ENCODE results near the gene TSPYL6. TPM values are rescaled to one million over a fixed set of nuclear protein-coding genes. Genes with fewer than 3 reads are reported as not detected.

The TSPYL6 gene
- total RNA-seq, 4 donors from 2014 or later = 0.18 TPM; not detected in 3

GRCh38 chr2:54213082-54213481, 42.9 kb downstream of the TSPYL6 start:
- Histone ChIP-seq H3K4me1 (peaks cover 0 to 7% of the 10 kb centered on the region in 2 donors), H3K4me3 (no peak overlapping the region), H3K27me3 (no peaks in the 10 kb centered on the region), H3K9me3 (peaks cover 0 to 13% of the 10 kb centered on the region in 2 donors), H3K27ac (no peak overlapping the region), H3K36me3 (no peaks in the 10 kb centered on the region)
- no peak for DNase-seq
- intact Hi-C loops (cut with DNase I; ENCODE audit: low total_unique reads) = no loop called here
- TF ChIP-seq POLR2A (IDR thresholded peaks at IDR 0.05) = no peak
- no peak for TF ChIP-seq CTCF (IDR thresholded peaks at IDR 0.05)

GRCh38 chr2:54212456-54212855, 43.6 kb downstream of the TSPYL6 start:
- no peak overlapping the region for H3K4me3 ChIP-seq
- peaks cover 0 to 7% of the 10 kb centered on the region in 2 donors for H3K4me1 ChIP-seq
- intact Hi-C loops (cut with DNase I; ENCODE audit: low total_unique reads) = no loop called here
- DNase-seq = no peak
- no peaks in the 10 kb centered on the region for H3K27me3 ChIP-seq
- peaks cover 0 to 13% of the 10 kb centered on the region in 2 donors for H3K9me3 ChIP-seq
- H3K36me3 ChIP-seq = no peaks in the 10 kb centered on the region
- H3K27ac ChIP-seq = no peak overlapping the region
- TF ChIP-seq POLR2A (IDR thresholded peaks at IDR 0.05) (no peak), CTCF (IDR thresholded peaks at IDR 0.05) (no peak)

GRCh38 chr2:54209379-54209778, 46.6 kb downstream of the TSPYL6 start:
- no peaks in the 10 kb centered on the region for H3K27me3 ChIP-seq
- TF ChIP-seq POLR2A (IDR thresholded peaks at IDR 0.05) (no peak), CTCF (IDR thresholded peaks at IDR 0.05) (no peak)
- intact Hi-C loops (cut with DNase I; ENCODE audit: low total_unique reads) = no loop called here
- no peaks in the 10 kb centered on the region for H3K36me3 ChIP-seq
- H3K27ac ChIP-seq = peak overlapping the region in 1 of 2 donors; percentile 73
- peaks cover 0 to 3% of the 10 kb centered on the region in 2 donors for H3K9me3 ChIP-seq
- peaks cover 0 to 7% of the 10 kb centered on the region in 2 donors for H3K4me1 ChIP-seq
- H3K4me3 ChIP-seq = no peak overlapping the region
- no peak for DNase-seq

GRCh38 chr2:54208364-54209240, 47.4 kb downstream of the TSPYL6 start:
- Histone ChIP-seq H3K4me1 (peaks cover 0 to 7% of the 10 kb centered on the region in 2 donors), H3K27me3 (no peaks in the 10 kb centered on the region), H3K4me3 (no peak overlapping the region), H3K9me3 (no peaks in the 10 kb centered on the region), H3K27ac (peak overlapping the region; percentile 42 to 73), H3K36me3 (no peaks in the 10 kb centered on the region)
- intact Hi-C loops (cut with DNase I; ENCODE audit: low total_unique reads) = no loop called here
- TF ChIP-seq CTCF (IDR thresholded peaks at IDR 0.05) = no peak
- no peak for TF ChIP-seq POLR2A (IDR thresholded peaks at IDR 0.05)
- no peak for DNase-seq

GRCh38 chr2:54207666-54208195, 48.3 kb downstream of the TSPYL6 start:
- Histone ChIP-seq H3K4me3 (no peak overlapping the region), H3K4me1 (peaks cover 0 to 7% of the 10 kb centered on the region in 2 donors), H3K9me3 (no peaks in the 10 kb centered on the region), H3K27me3 (no peaks in the 10 kb centered on the region), H3K36me3 (no peaks in the 10 kb centered on the region), H3K27ac (peak overlapping the region; percentile 42 to 73)
- no peak for DNase-seq
- intact Hi-C loops (cut with DNase I; ENCODE audit: low total_unique reads) = no loop called here
- TF ChIP-seq POLR2A (IDR thresholded peaks at IDR 0.05) (no peak), CTCF (IDR thresholded peaks at IDR 0.05) (no peak)

Measured in uterus (tissue), 4 donors.